HepG2 (cell line): ENCODE measurements around the gene JMJD6.
A peak's percentile ranks its signal among the peaks of the same experiment; 100 is the strongest.

Source experiments
- CTCF ChIP-seq: sonication (generic); formaldehyde crosslinking; IDR thresholded peaks from 2 replicates; pipeline ENCODE4 v1.5.0; 2020; ENCODE audit warnings: mild to moderate bottlenecking, missing genetic modification reagents, moderate library complexity
- MEF2D ChIP-seq: sonication (generic); formaldehyde crosslinking; IDR thresholded peaks from 2 replicates; pipeline ENCODE4 v1.5.1; 2020; ENCODE audit warnings: mild to moderate bottlenecking, missing genetic modification reagents
- PBX3 ChIP-seq: sonication (generic); formaldehyde crosslinking; IDR thresholded peaks from 2 replicates; pipeline ENCODE4 v1.8.1; 2023; ENCODE audit warnings: missing genetic modification reagents, inconsistent platforms, borderline replicate concordance
- POLR2A ChIP-seq, 2 experiments: IDR thresholded peaks; 2 replicates each; pipeline ENCODE4 v1.6.1; 2011; ENCODE audit warnings: low read depth in 2 of 2, low read length in 2 of 2, mild to moderate bottlenecking in 1 of 2, moderate library complexity in 1 of 2; ENCODE audit not compliant: insufficient read depth in 1 of 2
- RELA ChIP-seq: sonication (generic); formaldehyde crosslinking; IDR thresholded peaks from 2 replicates; pipeline ENCODE4 v1.4.0; 2020; ENCODE audit warnings: missing genetic modification reagents
- SALL1 ChIP-seq: sonication (generic); formaldehyde crosslinking; IDR thresholded peaks from 2 replicates; pipeline ENCODE4 v1.8.0; 2022; ENCODE audit warnings: mild to moderate bottlenecking, missing genetic modification reagents
- ZMYM2 ChIP-seq: sonication (generic); formaldehyde crosslinking; IDR thresholded peaks from 2 replicates; pipeline ENCODE4 v1.8.0; 2022; ENCODE audit warnings: mild to moderate bottlenecking, missing genetic modification reagents

- TF ChIP-seq MEF2D (CRISPR knock-in tag) (no peak), PBX3 (no peak), CTCF (CRISPR knock-in tag) (no peak), SALL1 (CRISPR knock-in tag) (peak; percentile 8; the same call in 1 of the 2 replicates), POLR2A (IDR thresholded peaks at IDR 0.05; ENCODE audit: insufficient read depth in 1 of 2, low read depth in 2 of 2, low read length in 2 of 2) (peak in 1 of 2 experiments; percentile 20; a peak in 1 of 4 replicates), RELA (no peak), ZMYM2 (CRISPR knock-in tag) (no peak)
Measured at GRCh38 chr17:76709077-76709950, 17.1 kb downstream of the JMJD6 start.
